ENCODE data around the gene WDR77. TPM values are rescaled to one million over a fixed set of nuclear protein-coding genes. Genes with fewer than 3 reads are reported as not detected.

Gene WDR77
- total and polyA plus RNA-seq, 2 of the 4 experiments (the other 2 are of a cell fraction) = 80.8 to 87.0 TPM

- Histone ChIP-seq H2BK5ac (ENCODE audit: low read depth, low read length, poor library complexity, severe bottlenecking) (no peak overlapping the region), H3K56ac (ENCODE audit: extremely low read depth, insufficient read depth, low read length) (no peak overlapping the region), H3K9me1 (ENCODE audit: insufficient read depth, low read length) (no peaks in the 10 kb centered on the region), H3K4me1 (ENCODE audit: control insufficient read depth, insufficient read depth, low read length) (no peaks in the 10 kb centered on the region), H3K4me3 (ENCODE audit: insufficient read depth, low read depth, low read length) (no peak overlapping the region), H4K5ac (ENCODE audit: low read depth, low read length) (no peak overlapping the region), H3K27me3 (ENCODE audit: control insufficient read depth, insufficient read depth, low read length) (no peaks in the 10 kb centered on the region), H4K91ac (ENCODE audit: insufficient read depth, low read depth, low read length) (no peak overlapping the region), H3K23ac (ENCODE audit: low read depth, low read length) (no peak overlapping the region), H2BK120ac (ENCODE audit: low read depth, low read length) (no peak overlapping the region), H2AK5ac (ENCODE audit: low read depth, low read length) (no peak overlapping the region), H3K18ac (ENCODE audit: low read depth, low read length) (no peak overlapping the region), H4K8ac (ENCODE audit: low read depth in 2 of 2, low read length in 2 of 2) (no peak overlapping the region), H2BK20ac (ENCODE audit: low read depth, low read length) (no peak overlapping the region), H3K9me3 (ENCODE audit: control insufficient read depth, insufficient read depth, low read length) (no peaks in the 10 kb centered on the region), H2AFZ (replicated peaks; ENCODE audit: low read length, poor library complexity) (no peak overlapping the region), H3K9ac (ENCODE audit: low read depth, low read length) (no peak overlapping the region), H3K27ac (ENCODE audit: insufficient read depth, low read length) (no peak overlapping the region), H3K79me1 (ENCODE audit: low read depth in 1 of 2, low read length in 2 of 2) (no peaks in the 10 kb centered on the region), H4K20me1 (ENCODE audit: insufficient read depth, low read length) (no peaks in the 10 kb centered on the region), H3K36me3 (ENCODE audit: control insufficient read depth, insufficient read depth, low read length) (peaks cover 11% of the 10 kb centered on the region), H2BK15ac (ENCODE audit: low read depth, low read length) (no peak overlapping the region), H2AK9ac (replicated peaks; ENCODE audit: low read depth, low read length, poor library complexity) (no peak overlapping the region), H3K4ac (ENCODE audit: low read depth, low read length) (no peak overlapping the region), H3K14ac (replicated peaks; ENCODE audit: low read depth, low read length) (no peak overlapping the region), H3K4me2 (ENCODE audit: low read depth, low read length) (no peak overlapping the region)
- ChIA-PET CTCF (interaction anchor here (0.6 kb wide), 1 partner anchor 335 kb away, joined by 4 read pairs; no protein-coding TSS in a partner anchor), POLR2A (ENCODE audit: unreplicated experiment) (no interaction called here)
- dilution Hi-C loops (cut with HindIII; ENCODE audit: low sequenced_read_pairs, unreplicated experiment) (loop anchor here (25.0 kb wide), 1 partner anchor 294 kb away; the partner anchor contains the start of gene DDX20), intact Hi-C loops (cut with micrococcal nuclease) (no loop called here), in situ Hi-C loops (cut with MboI; ENCODE audit: low sequenced_read_pairs) (no loop called here)
- ATAC-seq (ENCODE audit: low read depth) (no peak), DNase-seq (no peak)
- no TSS peak for BruUV-seq (replicated peaks)
- TF ChIP-seq USF2 (IDR thresholded peaks at IDR 0.05; ENCODE audit: low read depth, low read length) (no peak), NFE2L2 (IDR thresholded peaks at IDR 0.05; ENCODE audit: low read depth, low read length) (no peak)
Measured at GRCh38 chr1:111468717-111469100, 19.7 kb upstream of the WDR77 start.

Data from IMR-90 (cell line).